Neural cell (in vitro differentiated cells): Measurements from ENCODE around the gene PNKD. TPM values are rescaled to one million over a fixed set of nuclear protein-coding genes. Genes with fewer than 3 reads are reported as not detected.

Experiments
- H2AFZ ChIP-seq: fragments of 200-600, 300-800 bp; sonication (generic), shearing (Covaris generic); 2 replicates; pipeline ENCODE4 v1.6.0; 2014; ENCODE audit warnings: low read depth, mild to moderate bottlenecking, antibody characterized with exemption, low read length, moderate library complexity
- H3F3A ChIP-seq: fragments of 200-600 bp; shearing (Covaris generic); 2 replicates; pipeline ENCODE4 v1.6.1; 2016; ENCODE audit warnings: mild to moderate bottlenecking, moderate library complexity, mixed read lengths, antibody characterized with exemption, low read length; ENCODE audit not compliant: insufficient read depth, poor library complexity, severe bottlenecking
- H3K27ac ChIP-seq: fragments of 200-600, 300-800 bp; sonication (generic), shearing (Covaris generic); 2 replicates; pipeline ENCODE4 v1.5.1; 2014; ENCODE audit warnings: mild to moderate bottlenecking, low read length, moderate library complexity
- H3K27me3 ChIP-seq: fragments of 300-800, 200-600 bp; sonication (generic), shearing (Covaris generic); 2 replicates; pipeline ENCODE4 v1.6.0; 2014; ENCODE audit warnings: mild to moderate bottlenecking, low read depth, low read length, moderate library complexity; ENCODE audit not compliant: insufficient read depth
- H3K36me3 ChIP-seq: fragments of 300-800, 200-600 bp; sonication (generic), shearing (Covaris generic); 2 replicates; pipeline ENCODE4 v1.5.1; 2014; ENCODE audit warnings: mild to moderate bottlenecking, antibody characterized with exemption, low read length, moderate library complexity; ENCODE audit not compliant: insufficient read depth
- H3K4me2 ChIP-seq: fragments of 300-800, 200-600 bp; sonication (generic), shearing (Covaris generic); 2 replicates; pipeline ENCODE4 v1.6.0; 2014; ENCODE audit warnings: mild to moderate bottlenecking, low read length
- H3K4me3 ChIP-seq: fragments of 300-800, 200-600 bp; sonication (generic), shearing (Covaris generic); 2 replicates; pipeline ENCODE4 v1.5.1; 2014; ENCODE audit warnings: mild to moderate bottlenecking, low read length, moderate library complexity
- H3K79me2 ChIP-seq: fragments of 200-600 bp; shearing (Covaris generic); replicated peaks from 2 replicates; pipeline ENCODE4 v1.6.0; 2014; ENCODE audit warnings: mild to moderate bottlenecking, low read length, moderate library complexity; ENCODE audit not compliant: insufficient read depth
- H3K9ac ChIP-seq: fragments of 300-800, 200-600 bp; sonication (generic), shearing (Covaris generic); 2 replicates; pipeline ENCODE4 v1.6.1; 2016; ENCODE audit warnings: mild to moderate bottlenecking, low read length, mixed read lengths
- H3K9me2 ChIP-seq: fragments of 200-600 bp; shearing (Covaris generic); 2 replicates; pipeline ENCODE4 v1.6.1; 2016; ENCODE audit warnings: mild to moderate bottlenecking, low read length, mixed read lengths; ENCODE audit not compliant: insufficient read depth
- H3K9me3 ChIP-seq: fragments of 200-600, 300-800 bp; sonication (generic), shearing (Covaris generic); 2 replicates; pipeline ENCODE4 v1.6.1; 2016; ENCODE audit warnings: mild to moderate bottlenecking, mixed run types, low read length, moderate library complexity, mixed read lengths
- H4K20me1 ChIP-seq: fragments of 200-600 bp; shearing (Covaris generic); 2 replicates; pipeline ENCODE4 v1.6.1; 2016; ENCODE audit warnings: mild to moderate bottlenecking, mixed run types; ENCODE audit not compliant: insufficient read depth
- EP300 ChIP-seq: fragments of 450-650 bp; conservative IDR thresholded peaks from 2 replicates; pipeline ENCODE4 v1.6.1; 2014; ENCODE audit warnings: antibody characterized with exemption, mild to moderate bottlenecking, moderate library complexity; ENCODE audit not compliant: poor library complexity, severe bottlenecking
- EZH2 ChIP-seq: fragments of 200-600, 300-800 bp; shearing (Covaris generic), sonication (generic); IDR thresholded peaks from 2 replicates; pipeline ENCODE4 v1.6.1; 2014; ENCODE audit warnings: antibody characterized with exemption, low read length, borderline replicate concordance, mild to moderate bottlenecking; ENCODE audit not compliant: insufficient read depth, poor library complexity, severe bottlenecking
- MXI1 ChIP-seq: fragments of 450-650 bp; conservative IDR thresholded peaks from 2 replicates; pipeline ENCODE4 v1.6.1; 2014; ENCODE audit warnings: antibody characterized with exemption, mild to moderate bottlenecking; ENCODE audit not compliant: poor library complexity, severe bottlenecking
- RAD21 ChIP-seq: fragments of 450-650 bp; conservative IDR thresholded peaks from 2 replicates; pipeline ENCODE4 v1.6.1; 2014; ENCODE audit warnings: antibody characterized with exemption, mild to moderate bottlenecking, moderate library complexity
- REST ChIP-seq: IDR thresholded peaks from 2 replicates; pipeline ENCODE4 v1.6.1; 2012; ENCODE audit warnings: borderline replicate concordance
- SMC3 ChIP-seq: fragments of 450-650 bp; conservative IDR thresholded peaks from 2 replicates; pipeline ENCODE4 v1.6.1; 2014; ENCODE audit warnings: antibody characterized with exemption, mild to moderate bottlenecking, moderate library complexity; ENCODE audit not compliant: poor library complexity
- polyA plus RNA-seq: library from polyadenylated mRNA; depleted of rRNA; stranded (reverse); fragments of >200 nt; gene quantifications from 2 replicates; pipeline ENCODE4 v1.2.3, GENCODE V29; 2014

The PNKD gene
- polyA plus RNA-seq, 1 donor from 2014 or later: 59.7 TPM

- no peaks in the 10 kb centered on the region for H3K9me2 ChIP-seq
- no peaks in the 10 kb centered on the region for H3F3A ChIP-seq
- H3K9me3 ChIP-seq: no peaks in the 10 kb centered on the region
- H3K9ac ChIP-seq: no peak overlapping the region
- H3K36me3 ChIP-seq: no peaks in the 10 kb centered on the region
- no peak for TF ChIP-seq EP300
- TF ChIP-seq EZH2: no peak
- TF ChIP-seq RAD21: no peak
- TF ChIP-seq MXI1: no peak
- no peak for TF ChIP-seq SMC3
- no peak for TF ChIP-seq REST
- H2AFZ ChIP-seq: no peak overlapping the region
- H3K27me3 ChIP-seq: no peaks in the 10 kb centered on the region
- H4K20me1 ChIP-seq: no peaks in the 10 kb centered on the region
- H3K4me3 ChIP-seq: no peak overlapping the region
- H3K4me2 ChIP-seq: no peak overlapping the region
- H3K27ac ChIP-seq: no peak overlapping the region
- no peaks in the 10 kb centered on the region for H3K79me2 ChIP-seq
Observed at GRCh38 chr2:218319813-218320365, 49.6 kb downstream of the PNKD start.

GRCh38 chr2:218320704-218321336 is 50.5 kb downstream of the PNKD start:
- no peaks in the 10 kb centered on the region for H3K9me3 ChIP-seq
- H3F3A ChIP-seq: no peaks in the 10 kb centered on the region
- no peaks in the 10 kb centered on the region for H3K9me2 ChIP-seq
- no peaks in the 10 kb centered on the region for H4K20me1 ChIP-seq
- H3K9ac ChIP-seq: no peak overlapping the region
- H3K27ac ChIP-seq: no peak overlapping the region
- no peak overlapping the region for H3K4me3 ChIP-seq
- TF ChIP-seq SMC3 (no peak), RAD21 (no peak), REST (no peak)
- no peak overlapping the region for H3K4me2 ChIP-seq
- H3K79me2 ChIP-seq: no peaks in the 10 kb centered on the region
- H3K27me3 ChIP-seq: no peaks in the 10 kb centered on the region
- H3K36me3 ChIP-seq: no peaks in the 10 kb centered on the region
- H2AFZ ChIP-seq: no peak overlapping the region
